ENCODE results near the gene MET. TPM values are rescaled to one million over a fixed set of nuclear protein-coding genes. Genes with fewer than 3 reads are reported as not detected.

MET gene
- total RNA-seq, 1 experiment from 2014 or later: 5.0 TPM

- Histone ChIP-seq H3K14ac (ENCODE audit: insufficient read depth, low read length) (no peak overlapping the region), H2BK12ac (ENCODE audit: insufficient read length, low read depth, low read length) (no peak overlapping the region), H3K18ac (ENCODE audit: insufficient read length, low read depth, low read length) (no peak overlapping the region), H3K4ac (ENCODE audit: low read depth, low read length) (no peak overlapping the region), H2AFZ (ENCODE audit: low read length) (no peak overlapping the region), H4K20me1 (ENCODE audit: control insufficient read depth, insufficient read depth, insufficient read length) (no peaks in the 10 kb centered on the region), H4K5ac (ENCODE audit: insufficient read length, low read depth, low read length) (no peak overlapping the region), H3K9me3 (ENCODE audit: control insufficient read depth, low read depth, low read length) (no peaks in the 10 kb centered on the region), H2BK20ac (ENCODE audit: low read depth, low read length, poor library complexity, severe bottlenecking) (no peak overlapping the region), H3T11ph (ENCODE audit: low read length) (no peak overlapping the region), H2BK120ac (ENCODE audit: low read depth, low read length, poor library complexity, severe bottlenecking) (no peak overlapping the region), H3K23ac (ENCODE audit: insufficient read length, low read depth, low read length) (no peak overlapping the region), H3K4me2 (ENCODE audit: insufficient read depth, insufficient read length, low read length) (no peak overlapping the region), H3K56ac (ENCODE audit: insufficient read length, low read depth, low read length) (no peak overlapping the region), H2BK5ac (ENCODE audit: insufficient read length, low read length) (no peak overlapping the region), H3K9ac (ENCODE audit: extremely low read depth, insufficient read length, low read length) (no peak overlapping the region), H2AK5ac (ENCODE audit: insufficient read length, low read length) (no peak overlapping the region), H3K23me2 (ENCODE audit: insufficient read length, low read depth, low read length, poor library complexity, severe bottlenecking) (no peaks in the 10 kb centered on the region), H4K91ac (ENCODE audit: insufficient read length, low read depth, low read length) (no peak overlapping the region), H2BK15ac (ENCODE audit: low read depth, low read length) (no peak overlapping the region), H3K27ac (ENCODE audit: insufficient read length, low read depth, low read length) (no peak overlapping the region), H3K4me1 (ENCODE audit: insufficient read depth, low read length) (no peaks in the 10 kb centered on the region), H4K8ac (replicated peaks; ENCODE audit: insufficient read length, low read depth, low read length) (no peak overlapping the region), H3K27me3 (ENCODE audit: insufficient read depth, low read length) (no peaks in the 10 kb centered on the region), H3K79me2 (ENCODE audit: insufficient read depth, low read length) (no peaks in the 10 kb centered on the region), H3K79me1 (ENCODE audit: insufficient read depth, low read depth, low read length, poor library complexity, severe bottlenecking) (no peaks in the 10 kb centered on the region)
- no peak overlapping the region for H3K4me3 Mint-ChIP-seq
- no peak overlapping the region for H3K27ac Mint-ChIP-seq
- H3K36me3 Mint-ChIP-seq (ENCODE audit: insufficient read depth in 1 of 3, low read depth in 3 of 3): no peaks in the 10 kb centered on the region
- no peaks in the 10 kb centered on the region for H3K9me3 Mint-ChIP-seq
- H3K27me3 Mint-ChIP-seq (ENCODE audit: low read depth): no peaks in the 10 kb centered on the region
- TF ChIP-seq CTCF (conservative IDR thresholded peaks at IDR 0.05): no peak
- no peaks in the 10 kb centered on the region for H3K4me1 Mint-ChIP-seq
- no CpG with 5 or more reads among the region's 1 CpG for WGBS (ENCODE audit: extremely low coverage, insufficient read length, low lambda C conversion rate)
- no peak for DNase-seq
These were observed 170.4 kb downstream of the MET start for GRCh38 chr7:116842371-116842770.

All from H9 (cell line).